Right lung (tissue), 5 donors: ENCODE results near the gene RASAL2. TPM values are rescaled to one million over a fixed set of nuclear protein-coding genes. Genes with fewer than 3 reads are reported as not detected.
"Not testable (repeated sequence)": the region's sequence is repeated elsewhere in the genome, so short reads cannot be mapped to it uniquely, and the experiment has no call there.

Experiments used
- DNase-seq, 2 donors: peaks; one replicate each; pipeline ENCODE4 v3.0.0-alpha.2; 2013
- polyA plus RNA-seq, 5 donors: library from polyadenylated mRNA; unstranded; fragments of 120-200 nt; gene quantifications; one replicate each; pipeline versions ENCODE4 v1.2.1 to v1.2.3, GENCODE V29; 2013; ENCODE audit warnings: inconsistent platforms in 1 of 5, low replicate concordance in 1 of 5; ENCODE audit not compliant: insufficient read length in 5 of 5, insufficient read depth in 1 of 5

Gene RASAL2
- polyA plus RNA-seq, 5 donors = 17.2 to 34.3 (median 32.0) TPM

- peak; percentile 61 to 66 for DNase-seq
These were observed 247.5 kb downstream of the RASAL2 start for GRCh38 chr1:178341261-178341956.

- DNase-seq = peak; percentile 52 to 61
These were observed 248.8 kb downstream of the RASAL2 start for GRCh38 chr1:178342745-178343144.

- no peak for DNase-seq
These were observed 250.7 kb downstream of the RASAL2 start for GRCh38 chr1:178344513-178345091.

GRCh38 chr1:178345238-178345637 lies 251.3 kb downstream of the RASAL2 start:
- DNase-seq = no peak

GRCh38 chr1:178345807-178346206 lies 251.9 kb downstream of the RASAL2 start:
- no peak for DNase-seq

- no peak for DNase-seq
These were observed 255.9 kb downstream of the RASAL2 start for GRCh38 chr1:178349801-178350200.

- DNase-seq = not testable (repeated sequence)
These were observed 258.0 kb downstream of the RASAL2 start for GRCh38 chr1:178351911-178352310.

GRCh38 chr1:178352790-178353416 lies 259.0 kb downstream of the RASAL2 start:
- DNase-seq = no peak

- no peak for DNase-seq
These were observed 259.6 kb downstream of the RASAL2 start for GRCh38 chr1:178353524-178353923.

- DNase-seq = no peak
These were observed 260.9 kb downstream of the RASAL2 start for GRCh38 chr1:178354816-178355215.

- DNase-seq = no peak
These were observed 262.4 kb downstream of the RASAL2 start for GRCh38 chr1:178356299-178356698.

- no peak for DNase-seq
These were observed 264.6 kb downstream of the RASAL2 start for GRCh38 chr1:178358456-178358855.

- DNase-seq = no peak
These were observed 266.5 kb downstream of the RASAL2 start for GRCh38 chr1:178360421-178360820.

GRCh38 chr1:178361847-178362246 lies 267.9 kb downstream of the RASAL2 start:
- no peak for DNase-seq

- DNase-seq = no peak
These were observed 268.8 kb downstream of the RASAL2 start for GRCh38 chr1:178362747-178363146.

GRCh38 chr1:178364782-178365181 lies 270.9 kb downstream of the RASAL2 start:
- no peak for DNase-seq

GRCh38 chr1:178367151-178367550 lies 273.2 kb downstream of the RASAL2 start:
- no peak for DNase-seq

GRCh38 chr1:178368208-178368607 lies 274.3 kb downstream of the RASAL2 start:
- no peak for DNase-seq

GRCh38 chr1:178371235-178371634 lies 277.3 kb downstream of the RASAL2 start:
- peak; percentile 60 to 61 for DNase-seq

GRCh38 chr1:178371933-178372388 lies 278.1 kb downstream of the RASAL2 start:
- peak; percentile 56 to 57 for DNase-seq

- no peak for DNase-seq
These were observed 280.1 kb downstream of the RASAL2 start for GRCh38 chr1:178374016-178374415.

GRCh38 chr1:178376008-178376407 lies 282.1 kb downstream of the RASAL2 start:
- DNase-seq = no peak

- no peak for DNase-seq
These were observed 285.9 kb downstream of the RASAL2 start for GRCh38 chr1:178379807-178380206.
